ENCODE measurements around the gene DMRT1.
A peak's percentile ranks its signal among the peaks of the same experiment; 100 is the strongest.
"Not testable (repeated sequence)": the region's sequence is repeated elsewhere in the genome, so short reads cannot be mapped to it uniquely, and the experiment has no call there.

DMRT1 gene

DNA sequence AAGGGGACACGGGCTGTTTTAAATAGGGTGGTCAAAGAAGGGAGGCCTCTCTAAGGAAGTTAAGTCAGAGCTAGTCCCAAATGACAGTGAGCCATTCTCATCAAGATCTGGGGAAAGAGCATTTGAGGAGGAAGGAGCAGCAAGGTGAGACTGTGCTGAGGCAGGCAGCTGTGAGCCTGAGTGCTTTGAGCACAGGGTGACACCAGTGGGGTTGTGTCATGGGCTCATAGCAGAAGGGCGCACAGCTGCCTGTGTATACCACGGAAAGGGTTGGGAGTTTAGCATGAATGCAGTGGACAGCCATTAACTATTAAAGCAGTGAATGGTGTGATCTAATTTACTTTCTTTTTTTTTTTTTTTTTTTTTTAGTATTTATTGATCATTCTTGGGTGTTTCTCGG is 19.2 kb downstream of the DMRT1 start:
- DNase-seq = no peak

DNA sequence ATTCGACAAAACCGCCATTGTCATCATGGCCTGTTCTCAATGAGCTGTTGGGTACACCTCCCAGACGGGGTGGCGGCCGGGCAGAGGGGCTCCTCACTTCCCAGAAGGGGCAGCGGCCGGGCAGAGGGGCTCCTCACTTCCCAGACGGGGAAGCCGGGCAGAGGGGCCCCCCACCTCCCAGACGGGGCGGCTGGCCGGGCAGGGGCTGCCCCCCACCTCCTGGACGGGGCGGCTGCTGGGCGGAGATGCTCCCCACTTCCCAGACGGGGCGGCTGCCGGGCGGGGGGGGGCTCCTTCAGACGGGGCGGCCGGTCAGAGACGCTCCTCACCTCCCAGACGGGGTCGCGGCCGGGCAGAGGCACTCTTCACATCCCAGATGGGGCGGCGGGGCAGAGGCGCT is 20.0 kb downstream of the DMRT1 start:
- DNase-seq = not testable (repeated sequence)

DNA sequence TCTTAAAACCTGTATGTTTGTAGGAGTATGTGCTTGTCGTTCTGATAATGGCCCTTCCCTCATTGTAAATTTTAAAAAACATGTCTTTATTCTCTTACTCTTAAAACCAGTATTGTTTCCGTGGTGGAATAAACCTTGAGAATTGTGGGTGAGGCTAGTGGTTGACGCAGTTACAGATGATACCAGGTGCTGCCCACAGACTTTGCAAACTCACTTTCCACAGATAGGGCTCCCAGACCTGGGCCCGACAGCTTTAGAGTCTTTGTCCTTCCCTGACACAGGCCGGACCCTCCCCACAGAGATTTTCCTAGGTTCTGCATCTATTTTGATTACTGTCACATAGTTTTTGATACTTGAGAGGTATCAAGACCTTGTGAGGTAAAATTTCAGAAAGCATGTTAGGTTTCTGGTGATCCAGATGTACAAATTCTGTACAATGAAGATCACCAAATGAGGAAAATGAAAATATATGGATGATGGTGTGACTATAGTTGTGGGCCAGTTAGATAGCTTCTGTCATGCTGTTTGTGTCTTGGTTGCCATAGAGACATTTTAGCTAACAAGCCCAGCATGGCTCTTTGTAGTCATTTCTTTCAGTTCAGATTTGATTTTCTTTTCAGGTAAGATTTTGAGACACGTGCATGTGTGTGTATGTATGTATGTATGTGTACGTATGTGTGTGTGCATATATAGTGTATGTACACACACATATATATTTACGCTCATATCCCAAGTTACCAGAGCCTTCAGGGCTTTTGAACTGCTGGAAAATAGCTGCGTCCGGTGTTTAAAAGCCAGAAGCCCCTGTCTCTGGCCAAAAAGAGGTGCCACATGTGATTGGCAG is 33.8 kb downstream of the DMRT1 start:
- no peak for DNase-seq

DNA sequence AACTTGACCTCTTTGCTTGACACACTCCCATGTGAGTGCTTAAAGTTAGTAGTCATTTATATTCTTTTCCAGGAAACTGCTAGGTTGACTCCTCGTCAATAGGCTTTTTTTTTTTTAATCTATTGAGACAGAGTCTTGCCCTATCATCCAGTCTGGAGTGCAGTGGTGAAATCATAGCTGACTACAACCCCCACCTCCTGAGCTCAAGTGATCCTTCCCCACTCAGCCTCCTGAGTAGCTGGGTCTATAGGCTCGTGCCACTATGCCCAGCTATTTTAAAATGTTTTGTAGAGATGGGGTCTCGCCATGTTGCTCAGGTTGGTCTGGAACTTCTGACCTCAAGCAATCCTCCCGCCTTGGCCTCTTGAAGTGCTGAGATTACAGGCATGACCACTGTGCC is 34.9 kb downstream of the DMRT1 start:
- no peak for DNase-seq

GRCh38 chr9:878239-878638 is 36.7 kb downstream of the DMRT1 start:
- no peak for DNase-seq

DNA sequence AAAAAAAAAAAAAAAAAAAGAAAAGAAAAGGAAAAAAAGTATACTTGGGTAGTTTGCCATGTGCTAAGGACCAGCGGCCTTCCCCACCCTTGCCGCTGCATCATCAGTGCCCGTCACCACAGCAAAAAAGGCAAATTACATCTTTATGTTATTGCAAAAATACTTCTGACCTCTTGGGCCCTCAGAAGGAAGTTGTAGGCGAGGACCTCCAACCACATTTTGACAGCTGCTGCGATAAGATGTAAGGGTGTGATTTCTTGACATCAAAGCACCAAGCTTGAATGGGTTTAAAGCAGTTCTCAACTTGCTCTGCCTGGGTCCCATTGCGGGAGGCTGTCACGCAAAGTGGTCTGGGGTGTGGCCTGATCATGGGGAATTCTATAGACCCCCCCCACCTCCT is 39.2 kb downstream of the DMRT1 start:
- DNase-seq = no peak

DNA sequence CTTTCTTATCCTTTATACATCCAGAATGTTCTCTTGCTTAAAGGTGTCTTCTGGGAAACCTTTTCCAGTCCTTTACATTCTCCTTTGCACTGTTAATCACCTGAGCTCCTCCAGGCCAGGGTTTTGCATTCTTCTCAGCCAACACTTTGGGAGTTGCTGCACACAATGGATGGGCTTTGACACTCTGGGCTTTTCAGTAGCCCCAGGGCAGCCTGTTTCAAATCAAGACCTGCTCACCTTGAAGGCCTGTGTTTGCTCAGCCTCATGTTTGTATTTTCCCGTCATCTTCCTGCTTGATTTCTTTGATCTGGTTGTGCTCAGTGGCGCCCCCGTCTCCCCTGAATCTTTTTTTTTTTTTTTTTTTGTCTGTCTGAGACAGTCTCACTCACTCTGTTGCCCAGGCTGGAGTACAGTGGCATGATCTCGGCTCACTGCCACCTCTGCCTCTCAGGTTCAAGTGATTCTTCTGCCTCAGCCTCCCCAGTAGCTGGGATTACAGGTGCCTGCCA is 41.0 kb downstream of the DMRT1 start:
- DNase-seq = no peak

- no peak for DNase-seq
Measured at GRCh38 chr9:883011-883410, 41.5 kb downstream of the DMRT1 start.

GRCh38 chr9:886886-887285 is 45.4 kb downstream of the DMRT1 start:
- no peak for DNase-seq

- no peak for DNase-seq
Measured at GRCh38 chr9:892123-892522, 50.6 kb downstream of the DMRT1 start.

- DNase-seq = no peak
Measured at GRCh38 chr9:893115-893514, 51.6 kb downstream of the DMRT1 start.

- DNase-seq = peak; percentile 45
Measured at GRCh38 chr9:893843-894420, 52.4 kb downstream of the DMRT1 start.

- DNase-seq = no peak
Measured at GRCh38 chr9:899440-900184, 58.1 kb downstream of the DMRT1 start.

DNA sequence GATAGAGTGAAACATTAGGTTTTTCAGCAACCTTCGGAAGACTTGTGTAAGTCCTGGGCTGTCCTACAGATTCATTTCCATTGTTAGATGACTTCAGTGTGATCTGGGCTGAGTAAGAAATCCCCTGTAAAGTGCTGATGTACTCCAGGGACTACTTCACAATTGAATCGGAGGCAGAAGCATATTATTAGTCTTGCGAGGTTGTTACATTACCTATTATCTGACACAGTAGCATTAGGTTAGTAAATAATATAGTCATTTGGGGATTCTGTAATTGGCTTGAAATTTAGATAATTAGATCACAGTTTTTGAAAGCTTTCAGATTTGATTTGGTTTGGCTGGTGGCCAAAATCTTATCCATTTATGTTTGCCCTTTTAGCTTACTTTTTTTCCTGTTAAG is 62.4 kb downstream of the DMRT1 start:
- DNase-seq = no peak

DNA sequence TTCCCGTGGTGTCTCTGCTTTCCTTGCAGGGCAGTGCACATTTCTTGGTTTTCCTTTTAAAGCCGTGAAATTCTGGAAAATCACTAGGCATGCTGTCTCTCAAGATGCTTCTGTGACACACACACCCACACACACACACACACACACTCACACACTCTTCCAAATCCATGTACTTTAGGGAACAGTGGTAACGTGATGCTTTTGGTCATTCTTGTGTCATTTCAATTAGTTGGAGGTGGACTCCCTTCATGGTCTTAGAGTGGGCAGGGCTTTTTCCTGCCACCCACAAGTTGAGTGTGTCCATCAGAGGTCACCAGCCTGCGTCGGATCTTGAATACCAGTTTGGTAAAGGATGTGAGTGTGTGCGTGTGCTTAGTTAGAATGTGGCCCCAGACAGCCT is 64.4 kb downstream of the DMRT1 start:
- no peak for DNase-seq

- no peak for DNase-seq
Measured at GRCh38 chr9:908536-909205, 67.2 kb downstream of the DMRT1 start.

DNA sequence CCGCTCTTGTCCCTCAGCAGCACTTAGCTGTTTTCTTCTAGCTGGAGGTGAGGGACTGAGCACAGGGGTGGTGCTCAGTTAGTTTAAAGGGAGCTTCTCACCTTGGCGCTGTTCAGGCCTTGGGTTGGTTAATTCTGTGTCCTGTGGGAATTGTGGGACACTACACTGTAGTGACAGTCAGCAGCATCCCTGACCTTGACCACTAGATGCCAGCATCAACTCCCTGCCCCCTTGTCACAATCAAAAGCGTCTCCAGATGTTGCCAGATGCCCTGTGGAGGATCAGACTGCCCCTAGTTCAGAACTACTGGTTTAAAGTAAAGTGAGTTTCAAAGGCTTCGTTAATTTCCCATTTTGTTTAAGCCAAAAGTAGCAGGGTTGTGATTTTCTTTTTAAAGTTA is 69.5 kb downstream of the DMRT1 start:
- DNase-seq = no peak

- no peak for DNase-seq
Measured at GRCh38 chr9:912776-913175, 71.3 kb downstream of the DMRT1 start.

GRCh38 chr9:913526-913925 is 72.0 kb downstream of the DMRT1 start:
- not testable (repeated sequence) for DNase-seq

- DNase-seq = no peak
Measured at GRCh38 chr9:917730-918129, 76.2 kb downstream of the DMRT1 start.

DNA sequence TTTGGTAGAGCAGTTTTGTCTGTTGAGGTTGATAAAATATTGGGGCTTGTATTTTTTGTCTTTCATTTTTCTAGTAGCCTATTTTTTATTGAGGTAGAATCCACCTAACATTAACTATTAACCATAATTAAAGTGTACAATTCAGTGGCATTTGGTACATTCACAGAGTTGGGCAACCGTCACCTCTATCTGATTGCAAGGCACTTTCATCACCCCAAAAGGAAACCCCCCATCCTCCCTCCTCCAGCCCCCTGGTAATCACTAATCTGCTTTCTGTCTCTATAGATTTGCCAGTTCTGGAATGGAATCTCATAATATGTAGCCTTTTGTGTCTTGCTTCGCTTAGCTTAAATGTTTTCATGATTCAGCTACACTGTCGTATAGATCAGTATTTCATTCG is 79.4 kb downstream of the DMRT1 start:
- DNase-seq = no peak

DNA sequence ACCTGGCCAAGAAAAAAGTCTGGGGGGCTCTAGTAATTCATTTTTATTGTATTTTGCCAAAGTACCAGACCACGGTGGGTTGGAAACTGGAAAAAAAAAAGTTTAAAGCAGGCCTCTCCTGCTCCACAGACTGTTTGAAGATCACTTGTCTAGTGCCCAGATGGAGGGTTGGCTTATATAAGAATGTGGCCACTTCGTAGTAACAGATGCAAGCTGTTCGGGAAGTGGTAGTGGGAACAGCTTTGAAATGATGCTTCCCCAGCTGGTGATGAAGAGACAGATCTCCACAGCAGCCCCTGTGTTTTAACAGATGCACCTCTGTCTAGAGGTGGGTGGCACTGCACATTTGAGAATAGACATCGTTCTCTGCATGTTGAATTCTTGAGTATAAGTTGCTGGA is 80.7 kb downstream of the DMRT1 start:
- DNase-seq = no peak

DNA sequence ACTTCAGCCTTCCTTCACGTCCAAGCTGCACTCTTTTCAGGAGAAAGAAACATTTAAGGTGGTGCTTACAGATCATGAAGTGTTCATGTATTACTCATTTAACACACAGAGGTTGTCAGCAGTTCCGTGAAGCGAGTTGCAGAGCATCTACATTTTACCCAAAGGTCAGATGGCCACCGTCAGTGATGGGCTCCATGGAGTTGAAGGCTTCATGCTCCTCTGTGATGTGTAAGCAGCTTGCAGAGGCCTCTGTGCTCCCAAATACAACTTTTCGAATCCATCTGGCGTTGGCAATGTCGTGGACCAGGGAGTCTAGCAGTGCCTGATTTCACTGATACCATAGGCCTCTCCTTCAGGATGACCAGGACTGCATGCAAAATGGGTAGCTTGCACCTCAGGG is 81.2 kb downstream of the DMRT1 start:
- no peak for DNase-seq

Measured in CD4-positive, alpha-beta T cell treated with Interleukin-4 for 4 hours (primary cell).